NCI-H460 (cell line): Measurements from ENCODE around the gene NREP. TPM values are rescaled to one million over a fixed set of nuclear protein-coding genes. Genes with fewer than 3 reads are reported as not detected.
A peak's percentile ranks its signal among the peaks of the same experiment; 100 is the strongest.

Source experiments
- DNase-seq: peaks from one replicate; pipeline ENCODE4 v3.0.0-alpha.2; 2016; ENCODE audit warnings: low read depth; ENCODE audit errors: extremely low read depth
- total RNA-seq: library from RNA; depleted of rRNA; stranded (reverse); fragments of >200 nt; shearing (Covaris generic); gene quantifications from 2 replicates; pipeline ENCODE4 v1.2.3, GENCODE V29; 2014

Gene NREP
- total RNA-seq, 1 experiment from 2014 or later, result 23.0 TPM

DNA sequence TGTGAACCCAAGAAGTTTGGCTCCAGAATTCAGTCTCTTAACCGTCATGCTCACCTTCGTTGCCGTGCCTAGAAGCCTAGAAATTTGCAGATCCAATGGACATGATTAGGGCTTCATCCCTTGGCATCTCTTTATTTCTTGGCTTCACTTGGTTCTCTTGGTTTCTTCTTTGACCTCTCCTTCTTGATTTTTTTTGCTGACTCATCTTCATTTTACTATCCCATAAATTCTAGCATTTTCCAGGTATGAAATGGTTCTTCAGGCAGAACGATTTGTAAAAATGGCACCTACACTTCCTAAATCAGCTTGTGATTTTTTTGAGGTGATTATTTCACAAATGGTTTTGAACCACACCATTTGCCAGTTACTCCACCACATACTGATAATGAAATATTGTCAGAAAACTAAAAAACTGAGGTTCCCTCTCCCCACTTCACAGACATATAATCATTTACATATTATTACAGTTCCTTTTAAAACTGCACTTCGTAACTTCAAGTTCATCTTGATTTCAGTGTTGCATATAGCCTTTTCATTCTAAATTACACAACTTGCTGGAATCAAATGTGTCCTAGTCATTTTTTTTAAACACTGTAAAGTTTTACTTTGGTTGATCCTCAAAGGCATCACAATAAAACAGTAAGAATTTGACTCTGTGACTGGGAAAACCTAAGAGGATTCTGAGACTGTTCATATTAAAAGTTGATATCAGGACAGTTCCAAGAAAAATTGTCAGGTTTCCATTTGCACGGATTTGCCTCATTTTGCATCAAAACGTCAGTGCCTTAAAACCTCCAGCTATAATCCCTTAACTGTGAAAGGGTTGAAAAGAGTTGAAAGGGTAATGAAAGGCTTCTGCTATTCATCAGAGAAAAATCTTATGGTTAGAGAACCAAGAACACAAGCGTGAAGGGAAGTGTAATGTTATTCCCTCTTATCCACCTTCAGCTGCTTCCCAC, 8.9 kb upstream of the NREP start:
- DNase-seq, result no peak

DNA sequence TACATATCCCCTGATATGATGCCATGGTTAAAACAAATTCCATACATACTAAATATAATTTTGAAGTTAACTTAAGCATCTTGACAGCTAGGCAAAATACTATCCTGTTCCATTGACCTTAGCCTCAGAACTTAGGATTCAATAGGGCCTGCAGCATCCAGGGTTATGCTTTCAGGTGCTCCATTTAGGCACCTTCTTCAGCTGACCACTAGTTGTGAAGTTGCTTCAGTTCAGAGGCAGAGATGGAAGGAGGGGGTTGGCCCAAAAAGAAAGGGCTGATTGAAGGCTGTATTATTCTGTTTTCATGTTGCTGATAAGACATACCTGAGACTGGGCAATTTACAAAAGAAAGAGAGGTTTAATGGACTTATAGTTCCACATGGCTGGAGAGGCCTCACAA, 7.0 kb upstream of the NREP start:
- no peak for DNase-seq

DNA sequence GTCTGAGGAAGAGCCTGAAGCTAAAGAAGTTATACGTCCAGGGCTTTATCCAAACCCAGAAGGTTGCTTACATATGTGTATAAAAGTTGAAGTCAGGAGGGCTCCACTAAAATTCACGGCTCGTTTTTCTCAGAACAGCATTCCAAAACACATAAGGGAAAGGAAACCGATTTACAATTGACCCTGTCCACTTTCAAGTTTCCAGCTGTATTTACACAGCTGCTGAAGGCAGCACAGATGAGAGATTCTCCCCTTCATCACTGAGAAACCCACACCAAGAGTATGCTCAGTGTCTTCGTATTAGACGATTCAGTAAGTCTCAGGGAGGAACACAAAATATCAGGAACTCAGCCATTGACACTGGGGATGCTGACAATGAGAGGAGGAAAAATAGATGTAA, 5.9 kb upstream of the NREP start:
- no peak for DNase-seq

DNA sequence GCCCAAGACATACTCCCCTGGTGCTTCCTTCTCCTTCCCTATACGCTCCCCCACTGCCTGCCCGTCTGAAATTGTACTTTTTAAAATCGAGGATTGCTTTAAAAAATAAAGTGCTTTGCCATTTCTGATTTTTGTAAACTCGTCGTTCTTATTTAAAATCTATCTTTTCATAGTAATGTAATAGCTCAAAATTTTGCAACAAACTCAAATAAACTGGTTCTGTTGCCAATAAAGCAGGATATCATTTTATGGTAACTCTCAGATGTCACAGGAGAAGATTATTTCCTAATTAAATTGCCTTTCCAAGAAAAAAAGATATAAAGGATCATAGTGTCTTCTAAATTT, 1.3 kb upstream of the NREP start:
- DNase-seq, result no peak

DNA sequence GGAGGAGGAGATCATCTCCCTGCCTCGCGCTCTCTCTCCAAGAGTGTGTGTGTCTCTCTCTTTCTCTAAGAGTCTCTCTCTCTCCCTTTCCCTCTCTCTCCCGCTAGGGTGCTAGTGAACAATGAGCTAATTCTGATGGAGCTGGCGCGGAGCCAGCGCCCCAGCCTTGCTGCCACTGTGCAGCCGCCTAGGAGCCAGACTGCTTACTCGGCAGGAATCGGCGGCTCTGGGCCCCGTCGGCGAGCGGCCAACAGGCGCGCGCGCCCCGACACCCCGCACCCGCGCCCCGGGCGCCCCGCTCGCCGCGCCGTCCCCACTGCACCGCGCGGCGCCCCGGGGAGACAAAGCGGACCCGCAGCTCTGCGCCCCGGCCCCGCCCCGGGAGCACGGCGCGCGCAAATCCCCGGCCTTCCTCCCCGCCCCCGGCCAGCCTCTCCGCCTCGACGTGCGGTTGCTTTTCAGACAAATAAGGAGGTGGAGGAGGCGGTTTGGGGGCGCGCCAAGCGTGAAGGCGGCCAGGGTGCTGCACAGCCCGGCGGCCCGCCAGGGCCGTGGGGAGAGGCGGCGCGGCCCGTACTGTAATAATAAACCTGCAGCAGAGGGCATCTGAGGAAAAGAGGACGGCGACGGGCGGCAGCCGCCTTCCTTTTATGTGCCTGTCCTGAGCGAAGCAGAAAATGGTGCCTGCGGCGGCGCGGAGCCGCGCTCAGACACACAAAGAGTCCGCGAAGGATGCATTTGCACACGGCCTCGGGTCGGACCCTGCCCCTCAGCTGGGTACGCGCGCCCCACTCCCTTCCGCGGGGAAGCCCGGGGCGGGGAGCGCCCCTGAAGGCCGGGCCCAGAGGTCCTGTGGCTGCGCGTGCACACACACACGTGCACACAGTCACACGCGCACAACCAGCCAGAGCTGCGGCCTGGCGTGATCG, 625 bp upstream of the NREP start:
- peak; percentile 89 for DNase-seq

DNA sequence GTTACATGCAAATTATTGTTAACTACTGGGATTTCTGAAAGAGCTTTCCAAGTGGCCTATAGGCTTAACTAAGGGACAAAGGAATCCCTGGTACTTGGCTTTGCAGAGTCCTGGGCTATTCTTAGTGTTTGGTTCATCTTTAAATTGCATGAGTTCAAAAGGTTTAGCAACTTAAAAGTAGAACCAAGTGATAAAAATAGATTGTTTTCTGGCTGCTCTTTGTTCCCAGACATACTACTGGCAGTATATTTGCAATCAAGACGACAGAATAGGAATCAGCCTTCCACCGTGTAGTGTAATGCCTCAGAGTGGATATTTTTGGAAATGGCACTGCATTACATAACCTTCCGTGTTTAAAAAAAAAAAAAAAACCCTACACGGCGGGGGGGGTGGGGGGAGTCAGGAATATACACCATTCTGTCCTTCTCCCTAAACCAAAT, 1.0 kb downstream of the NREP start:
- no peak for DNase-seq

DNA sequence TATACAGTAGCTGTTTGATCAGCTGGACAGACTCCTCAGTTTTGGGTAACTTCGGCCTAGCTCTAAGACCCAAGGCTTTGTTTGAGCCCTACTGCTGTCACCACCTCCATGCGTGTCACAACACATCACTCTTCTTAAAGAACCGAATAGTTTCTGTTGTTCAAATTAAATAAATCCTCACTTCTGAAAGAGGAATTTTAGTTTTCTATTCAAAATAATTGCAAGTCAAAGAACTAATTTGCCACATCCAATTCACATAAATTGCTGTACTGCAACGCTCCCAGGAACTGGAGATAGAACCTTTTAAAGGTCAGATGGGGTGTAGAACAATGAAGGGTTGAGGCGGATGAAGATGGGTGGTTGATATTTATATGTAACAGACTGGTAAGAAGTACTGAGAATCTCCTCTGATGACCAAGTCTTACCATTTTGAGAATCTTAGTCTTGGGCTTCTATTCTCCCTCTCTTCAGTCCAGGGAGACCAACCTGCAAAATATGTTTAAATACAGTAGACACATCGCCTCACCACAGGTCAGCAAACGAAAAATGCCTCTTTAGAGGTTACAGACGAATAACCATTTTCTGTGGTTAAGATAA, 1.6 kb downstream of the NREP start:
- DNase-seq, result no peak

DNA sequence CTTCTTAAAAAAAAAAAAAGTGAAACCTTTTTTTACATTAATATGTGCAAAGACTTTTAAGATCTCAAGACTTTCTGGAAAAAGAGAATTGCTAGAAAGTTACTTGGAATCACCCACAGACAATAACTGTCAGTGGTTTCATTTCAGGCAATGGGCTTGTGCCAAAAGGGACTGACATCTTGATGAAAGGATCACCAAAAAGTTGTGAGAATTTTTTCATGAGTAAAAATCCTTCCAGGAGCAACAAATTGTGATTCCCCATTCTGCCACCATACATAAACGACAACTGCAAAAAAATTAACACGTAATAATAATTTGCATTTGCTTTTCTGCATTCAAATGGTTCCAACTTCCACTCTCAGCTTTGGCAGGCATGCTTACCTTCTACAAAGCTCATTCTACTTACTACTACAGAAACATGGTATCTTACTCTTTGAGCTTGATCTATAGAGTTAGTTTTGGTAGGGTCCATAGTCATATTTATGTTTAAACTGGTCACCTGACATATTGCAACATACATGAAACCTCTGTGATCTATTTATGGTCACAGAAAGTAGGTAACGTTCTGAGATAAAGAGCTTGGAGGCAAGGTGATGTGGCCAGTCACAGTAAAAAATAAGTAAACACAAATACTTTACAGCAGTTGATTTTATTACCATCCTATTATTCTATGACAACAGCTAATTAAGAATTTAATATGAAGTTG, 3.0 kb downstream of the NREP start:
- no peak for DNase-seq

DNA sequence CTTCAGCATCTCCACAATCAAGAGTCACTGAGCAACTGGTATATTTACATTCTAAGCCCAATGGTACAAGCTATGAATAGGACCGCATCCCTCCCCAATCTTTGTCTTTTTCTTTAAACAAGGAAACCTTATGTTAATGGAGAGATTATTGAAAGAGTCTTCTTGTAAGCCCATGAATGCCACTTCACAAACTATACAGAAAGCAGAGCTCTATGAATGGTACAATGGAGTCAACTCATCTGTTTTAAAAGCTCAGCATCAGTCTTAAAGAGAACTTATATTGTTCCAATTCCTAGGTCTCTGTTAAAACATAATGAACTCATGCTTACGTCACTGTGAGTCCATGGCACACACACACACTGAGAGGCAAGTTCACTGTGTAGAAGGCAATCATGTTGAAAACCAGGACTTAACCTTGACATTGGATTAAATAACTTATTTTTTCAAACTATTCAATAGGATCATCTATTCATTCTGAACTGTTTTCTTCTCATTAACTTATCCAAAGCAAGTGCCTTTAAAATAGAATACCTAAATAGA, 4.5 kb downstream of the NREP start:
- no peak for DNase-seq

DNA sequence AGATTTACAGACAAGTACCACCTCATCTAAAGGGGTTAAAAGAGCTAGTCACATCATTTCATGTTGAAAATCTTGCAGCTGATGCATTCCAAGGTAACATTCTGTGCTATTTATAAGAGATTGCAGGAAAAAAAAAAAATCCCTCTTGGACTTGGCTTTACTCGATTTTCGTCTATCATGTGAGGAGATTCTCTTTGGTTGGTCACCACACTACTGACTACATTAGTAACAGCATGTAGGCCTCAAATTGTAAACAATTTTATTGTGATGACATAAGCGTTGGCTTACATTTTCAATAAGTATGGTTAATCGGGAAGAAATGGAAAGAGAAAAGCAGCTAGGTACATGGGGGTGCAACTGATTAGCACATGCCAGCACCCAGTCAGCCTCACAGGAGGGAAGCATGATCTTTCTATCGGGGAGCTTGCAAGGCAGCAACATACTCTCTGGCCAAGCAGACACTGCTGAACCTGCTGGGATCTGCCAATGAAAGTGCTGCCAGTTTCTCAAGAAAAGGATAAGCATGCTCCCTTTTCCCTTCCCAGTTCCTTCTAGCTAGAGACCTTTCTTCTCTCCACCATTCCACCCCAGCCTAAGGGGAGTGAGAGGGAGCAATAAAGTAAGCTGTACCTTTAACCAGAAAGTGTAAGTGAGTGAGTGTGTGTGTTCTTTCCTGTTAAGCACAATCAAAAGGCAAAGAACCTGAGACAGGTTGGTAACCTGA, 7.5 kb downstream of the NREP start:
- no peak for DNase-seq

DNA sequence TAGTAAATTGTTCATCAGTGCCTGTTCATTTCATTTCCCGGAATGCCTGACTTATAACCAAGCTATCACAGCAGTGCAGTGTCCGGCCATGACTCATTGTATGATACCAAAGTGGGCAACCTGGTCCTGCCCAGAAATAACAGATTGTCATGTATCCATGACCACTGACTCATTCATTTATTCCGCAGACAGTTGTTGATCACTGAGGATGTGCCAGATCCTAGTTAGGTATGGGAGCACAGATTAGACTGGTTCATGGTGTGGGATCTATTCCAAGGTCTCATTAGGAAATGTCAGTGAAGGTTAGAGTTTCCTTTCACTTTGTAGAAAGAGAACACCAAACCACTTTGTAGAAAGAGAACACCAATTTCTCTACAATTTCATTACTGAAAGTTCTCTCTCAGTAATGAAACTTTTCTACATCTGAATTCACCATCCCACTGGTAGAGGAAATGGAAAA, 8.7 kb downstream of the NREP start:
- DNase-seq, result no peak

DNA sequence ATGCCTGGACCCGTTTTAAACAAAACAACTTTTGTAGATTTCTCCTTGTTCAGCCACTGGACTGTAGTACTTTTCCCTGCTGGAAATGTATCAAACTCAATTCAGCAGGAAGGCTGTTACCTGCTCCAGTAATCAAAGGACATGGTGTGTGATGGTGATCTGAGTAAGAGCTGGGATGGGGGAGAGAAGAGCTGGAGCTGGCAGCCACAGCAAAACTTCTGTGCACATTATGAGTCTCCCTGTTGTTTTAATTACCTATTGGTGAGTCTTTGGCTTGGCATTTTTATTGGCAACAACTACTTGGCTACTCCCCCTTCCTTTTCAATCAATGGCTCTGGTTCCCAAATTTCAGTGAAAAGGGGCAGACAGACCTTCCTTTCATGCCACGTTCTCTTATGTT, 9.7 kb downstream of the NREP start:
- DNase-seq, result no peak

DNA sequence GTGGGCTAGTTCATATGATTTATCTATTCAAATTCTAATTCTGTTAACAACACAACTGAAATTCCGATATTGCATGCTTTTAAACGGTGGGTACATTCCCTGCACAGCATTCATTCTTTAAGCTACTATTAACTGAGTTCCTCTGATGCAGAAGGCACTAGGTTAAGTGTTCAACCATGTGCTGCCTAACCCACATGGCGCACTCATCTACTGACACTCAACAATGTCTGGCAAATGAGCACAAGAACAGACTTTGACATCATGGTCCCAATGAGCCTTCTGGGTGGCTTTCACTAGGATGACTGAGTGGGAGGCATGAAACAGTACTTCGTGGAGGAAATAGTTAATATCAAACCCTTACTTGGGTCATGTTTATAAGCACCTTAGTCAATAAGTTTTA, 10.2 kb downstream of the NREP start:
- no peak for DNase-seq

DNA sequence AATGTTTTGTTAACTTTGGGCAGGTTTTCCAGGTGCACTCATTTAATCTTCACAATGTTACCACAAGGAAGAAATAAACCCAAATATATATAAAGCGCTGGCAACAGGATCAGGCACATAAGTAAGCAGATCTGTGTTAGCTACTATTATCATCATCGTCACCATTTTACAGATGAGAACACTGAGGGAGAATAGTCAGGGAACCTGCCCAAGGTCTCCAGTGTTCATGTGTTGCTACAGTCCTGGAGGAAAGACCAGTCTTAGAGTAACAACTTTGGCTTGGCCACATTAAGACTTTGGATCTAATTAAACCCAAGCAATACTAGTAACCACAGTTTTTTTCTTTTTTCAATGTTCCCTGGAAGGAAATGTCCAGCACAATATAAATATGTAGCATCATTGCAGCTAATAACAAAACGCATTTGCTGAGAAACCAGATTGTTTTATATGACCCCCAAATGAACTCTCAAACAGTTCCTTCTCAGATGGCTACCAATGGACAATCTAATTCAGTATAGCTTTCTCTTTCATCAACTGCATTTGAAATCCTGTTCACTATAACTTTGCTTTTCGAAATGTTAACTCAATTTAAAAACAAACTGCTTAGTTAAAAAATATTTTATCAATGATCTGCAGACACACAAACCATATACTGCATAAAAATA, 11.8 kb downstream of the NREP start:
- DNase-seq, result no peak

DNA sequence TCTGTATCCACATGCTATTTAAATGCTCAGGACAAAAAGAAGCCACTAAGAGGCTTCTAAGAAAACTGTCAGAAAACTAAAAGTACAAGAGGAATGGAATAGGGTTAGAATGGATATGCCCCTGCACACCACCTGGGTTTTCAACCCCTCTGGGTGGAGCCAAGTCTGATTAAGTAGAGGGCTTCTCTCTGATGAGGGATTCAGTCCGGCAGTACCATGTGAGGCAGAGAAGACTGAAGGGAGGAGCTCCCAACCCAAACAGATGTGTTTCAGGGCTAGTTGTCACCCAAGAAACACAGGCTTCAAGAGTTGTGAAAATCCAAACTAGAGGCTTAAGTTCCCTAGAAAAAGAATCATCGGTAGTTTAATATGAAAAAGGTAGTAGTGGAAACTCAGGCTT, 12.5 kb downstream of the NREP start:
- DNase-seq, result no peak

DNA sequence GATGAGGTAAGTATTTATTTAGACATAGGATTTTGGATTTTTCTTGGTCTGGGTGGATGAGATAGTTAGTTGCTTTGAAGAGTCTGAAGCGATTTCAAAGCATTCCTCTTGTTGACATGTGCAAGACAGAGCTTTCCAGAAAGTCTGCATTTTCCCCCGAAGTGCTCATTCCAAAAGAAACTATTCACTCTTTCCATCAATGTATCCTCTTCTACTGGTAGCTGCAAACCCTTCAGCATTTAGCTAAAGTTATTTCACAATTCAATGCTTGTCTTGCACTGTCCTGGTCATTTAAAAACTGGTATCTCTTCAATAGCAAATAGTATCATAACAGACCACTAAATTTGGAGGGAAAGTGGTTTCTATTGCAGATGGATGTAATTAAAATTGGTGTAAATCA, 13.0 kb downstream of the NREP start:
- no peak for DNase-seq

DNA sequence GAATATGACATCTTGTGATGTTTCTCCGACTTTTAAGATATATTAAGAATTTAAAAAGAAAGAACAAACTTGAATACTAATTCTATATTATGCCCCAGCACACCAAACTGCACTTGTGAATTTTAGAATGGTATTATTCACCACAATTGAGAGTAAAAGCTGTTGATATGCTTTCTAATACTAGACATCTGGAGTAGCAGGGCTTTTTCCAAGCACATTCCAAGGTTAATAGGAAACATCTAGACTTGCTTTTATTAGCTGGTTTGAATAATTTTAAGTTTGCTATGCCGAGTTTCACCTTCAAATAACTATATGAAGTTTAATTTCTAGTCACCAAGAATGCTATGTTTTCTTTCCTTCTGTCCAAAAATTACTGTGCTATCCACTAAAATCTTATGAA, 13.5 kb downstream of the NREP start:
- DNase-seq, result no peak

DNA sequence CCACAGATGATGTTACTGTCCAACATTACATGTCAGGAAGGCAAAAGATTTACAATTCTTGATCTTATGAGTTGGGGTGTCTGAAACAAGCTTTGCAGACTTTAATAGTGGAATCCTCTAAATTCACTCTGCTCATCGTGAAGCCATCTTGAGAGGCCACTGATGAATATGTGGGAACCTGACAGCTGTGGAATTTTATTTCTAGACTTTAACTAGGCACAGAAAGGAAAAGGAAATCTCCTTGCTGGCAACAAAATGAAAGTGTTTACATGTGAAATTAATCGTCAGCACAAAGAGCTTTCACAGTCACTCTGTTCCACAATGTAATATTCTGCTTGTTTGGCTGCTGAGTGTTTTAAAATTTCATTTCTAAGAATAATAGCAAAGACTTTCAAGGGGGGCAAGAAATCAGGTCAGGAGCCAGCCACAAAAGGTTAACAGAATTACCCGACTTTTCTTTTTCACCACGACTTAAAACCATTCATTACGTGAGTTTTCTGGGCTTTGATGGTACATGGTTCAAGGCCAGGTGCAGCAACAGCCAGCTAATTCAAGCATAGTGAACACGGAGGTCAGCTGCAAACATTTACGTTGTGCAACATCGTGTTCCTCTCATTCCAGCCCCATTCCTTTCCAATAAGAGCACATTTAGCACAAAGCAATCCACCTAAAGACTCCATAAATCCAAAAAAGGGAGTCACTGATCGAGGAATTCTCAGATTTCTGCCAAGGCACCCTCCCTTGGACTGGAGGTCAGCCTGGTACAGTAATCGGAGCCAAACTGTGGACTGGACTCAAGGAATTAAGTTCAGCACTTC, 14.6 kb downstream of the NREP start:
- DNase-seq, result no peak
